Vagina (tissue), 2 donors: Measurements from ENCODE around the gene ZNF582.

ENCODE experiments used
- POLR2AphosphoS5 ChIP-seq, 2 donors: sonication (generic); formaldehyde crosslinking; IDR thresholded peaks; one replicate each; pipeline ENCODE4 v1.9.0; 2017; ENCODE audit warnings: antibody characterized with exemption in 2 of 2, mild to moderate bottlenecking in 2 of 2, low read depth in 1 of 2; ENCODE audit not compliant: insufficient read depth in 1 of 2
- TF ChIP-seq, protein P1 (sequence below), 3 experiments: fragments of 450-650 bp in 2 of 3; fragments of 200-600 bp in 1 of 3; sonication (generic) in 1 of 3; IDR thresholded peaks; one replicate each; pipeline ENCODE4 v1.5.1; 2017 to 2019; ENCODE audit warnings: antibody characterized with exemption in 3 of 3, mild to moderate bottlenecking in 2 of 3, moderate library complexity in 2 of 3

DNA sequence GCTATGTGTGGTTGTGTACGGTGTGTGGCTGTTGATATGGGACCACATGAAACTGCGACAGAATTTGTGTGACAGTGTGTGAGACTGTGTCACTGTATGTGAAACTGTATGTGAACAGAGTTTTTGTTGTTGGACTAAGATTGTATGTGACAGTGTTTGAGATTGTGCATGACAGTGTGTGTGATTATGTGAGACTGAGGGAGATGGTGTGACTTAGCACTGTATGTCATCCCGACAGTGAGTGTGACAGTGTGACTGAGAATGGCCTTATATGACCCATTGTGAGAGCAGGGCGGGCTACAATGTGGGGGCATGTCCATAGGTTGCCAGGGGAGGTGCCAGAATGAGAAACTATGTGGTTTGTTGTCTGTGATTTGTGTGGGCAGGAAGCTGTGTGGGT, 11.7 kb upstream of the ZNF582 start:
- TF ChIP-seq, protein P1, sequence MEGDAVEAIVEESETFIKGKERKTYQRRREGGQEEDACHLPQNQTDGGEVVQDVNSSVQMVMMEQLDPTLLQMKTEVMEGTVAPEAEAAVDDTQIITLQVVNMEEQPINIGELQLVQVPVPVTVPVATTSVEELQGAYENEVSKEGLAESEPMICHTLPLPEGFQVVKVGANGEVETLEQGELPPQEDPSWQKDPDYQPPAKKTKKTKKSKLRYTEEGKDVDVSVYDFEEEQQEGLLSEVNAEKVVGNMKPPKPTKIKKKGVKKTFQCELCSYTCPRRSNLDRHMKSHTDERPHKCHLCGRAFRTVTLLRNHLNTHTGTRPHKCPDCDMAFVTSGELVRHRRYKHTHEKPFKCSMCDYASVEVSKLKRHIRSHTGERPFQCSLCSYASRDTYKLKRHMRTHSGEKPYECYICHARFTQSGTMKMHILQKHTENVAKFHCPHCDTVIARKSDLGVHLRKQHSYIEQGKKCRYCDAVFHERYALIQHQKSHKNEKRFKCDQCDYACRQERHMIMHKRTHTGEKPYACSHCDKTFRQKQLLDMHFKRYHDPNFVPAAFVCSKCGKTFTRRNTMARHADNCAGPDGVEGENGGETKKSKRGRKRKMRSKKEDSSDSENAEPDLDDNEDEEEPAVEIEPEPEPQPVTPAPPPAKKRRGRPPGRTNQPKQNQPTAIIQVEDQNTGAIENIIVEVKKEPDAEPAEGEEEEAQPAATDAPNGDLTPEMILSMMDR (IDR thresholded peaks at IDR 0.05): no peak
- TF ChIP-seq POLR2AphosphoS5 (IDR thresholded peaks at IDR 0.05; ENCODE audit: insufficient read depth in 1 of 2, low read depth in 1 of 2): no peak
